HUES6 (cell line): ENCODE data around the gene CELA3B.
"Not testable (repeated sequence)": the region's sequence is repeated elsewhere in the genome, so short reads cannot be mapped to it uniquely, and the experiment has no call there.

Experiments
- H3K27ac ChIP-seq: 2 replicates; pipeline ENCODE4 v1.7.0; 2013; ENCODE audit warnings: low read depth, mild to moderate bottlenecking, low read length, inconsistent platforms
- H3K27me3 ChIP-seq: 2 replicates; pipeline ENCODE4 v1.6.1; 2013; ENCODE audit warnings: low read length; ENCODE audit not compliant: control insufficient read depth, insufficient read depth
- H3K36me3 ChIP-seq: 2 replicates; pipeline ENCODE4 v1.6.1; 2013; ENCODE audit warnings: low read length; ENCODE audit not compliant: control insufficient read depth, insufficient read depth
- H3K4me1 ChIP-seq: 2 replicates; pipeline ENCODE4 v1.6.1; 2013; ENCODE audit warnings: low read length; ENCODE audit not compliant: control insufficient read depth, insufficient read depth
- H3K4me3 ChIP-seq: 2 replicates; pipeline ENCODE4 v1.5.1; 2013; ENCODE audit warnings: low read depth, low read length
- H3K9ac ChIP-seq: one replicate; pipeline ENCODE4 v1.6.1; 2013; ENCODE audit warnings: mild to moderate bottlenecking, low read length
- H3K9me3 ChIP-seq: 2 replicates; pipeline ENCODE4 v1.6.1; 2013; ENCODE audit warnings: low read depth, low read length; ENCODE audit not compliant: control insufficient read depth, insufficient read depth

Gene CELA3B

DNA sequence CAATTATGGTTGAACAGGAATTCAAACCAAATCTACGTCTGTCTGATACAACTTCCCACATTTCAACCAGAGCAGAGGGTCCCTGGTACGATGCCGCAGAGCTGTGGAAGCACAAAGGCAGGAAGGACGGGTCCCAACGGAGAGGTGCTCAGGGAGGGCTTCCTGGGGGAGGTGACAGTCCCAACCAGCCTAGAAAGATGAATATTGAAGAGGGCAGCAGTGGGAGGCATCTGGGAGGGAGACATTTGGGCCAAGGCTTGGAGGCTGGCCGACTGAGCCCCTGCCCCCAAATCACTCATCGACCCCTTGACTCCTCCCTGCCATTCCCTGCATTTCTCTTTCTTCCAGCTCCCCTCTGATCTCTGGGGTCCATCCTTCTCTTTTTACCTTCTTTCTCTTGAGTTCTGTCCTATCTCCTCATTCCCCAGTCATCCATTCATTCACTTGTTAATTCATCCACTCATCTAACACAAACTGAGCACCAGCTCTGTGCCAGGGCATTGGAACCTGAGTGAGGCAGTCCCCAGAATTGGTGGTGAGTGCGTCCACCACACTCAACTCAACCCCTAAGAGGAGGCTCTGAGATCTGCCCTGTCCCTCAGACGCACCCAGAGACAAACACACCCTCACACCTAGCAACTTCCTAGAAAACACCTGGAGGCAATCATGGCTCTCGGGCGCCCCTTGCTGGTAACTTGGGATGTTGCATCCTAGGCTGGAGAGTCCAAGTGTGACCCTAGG lies 13.2 kb upstream of the CELA3B start:
- H3K4me1 ChIP-seq: peaks cover 7% of the 10 kb centered on the region
- no peaks in the 10 kb centered on the region for H3K9me3 ChIP-seq
- H3K27me3 ChIP-seq: no peaks in the 10 kb centered on the region
- H3K27ac ChIP-seq: no peak overlapping the region
- no peak overlapping the region for H3K4me3 ChIP-seq
- H3K9ac ChIP-seq: no peak overlapping the region
- H3K36me3 ChIP-seq: no peaks in the 10 kb centered on the region

DNA sequence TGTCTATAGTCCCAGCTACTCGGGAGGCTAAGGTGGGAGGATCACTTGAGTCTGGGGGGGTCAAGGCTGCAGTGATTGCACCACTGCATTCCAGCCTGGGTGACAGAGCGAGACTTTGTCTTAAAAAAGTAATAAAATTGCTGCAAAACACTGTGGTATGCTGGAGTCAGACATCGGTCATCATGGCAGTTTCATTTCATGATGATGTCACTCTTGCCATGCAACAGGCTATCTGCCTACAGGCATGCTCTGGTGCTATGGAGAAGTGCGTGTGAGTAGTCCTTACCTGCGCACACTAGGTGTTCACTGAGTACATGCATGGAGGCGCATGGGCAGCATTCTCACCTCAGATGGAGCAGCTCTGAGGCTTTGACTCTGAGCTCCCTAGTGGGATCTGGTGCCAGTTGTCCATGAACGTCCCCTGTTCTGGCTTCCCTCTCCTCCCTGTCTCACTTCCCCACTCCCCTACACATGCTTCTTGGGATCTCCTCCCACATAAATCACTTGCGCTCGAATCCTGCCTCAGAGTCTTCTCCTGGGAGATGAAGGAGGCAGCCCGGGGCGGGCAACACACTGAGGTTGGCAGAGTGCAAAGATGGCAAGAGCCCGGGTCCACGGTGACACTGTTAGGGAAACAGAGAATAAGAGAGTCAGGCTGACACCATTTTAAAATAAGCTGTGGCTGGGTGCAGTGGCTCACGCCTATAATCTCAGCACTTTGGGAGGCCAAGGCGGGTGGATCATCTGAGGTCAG lies 10.4 kb upstream of the CELA3B start:
- H3K9ac ChIP-seq: no peak overlapping the region
- H3K27ac ChIP-seq: no peak overlapping the region
- no peaks in the 10 kb centered on the region for H3K9me3 ChIP-seq
- no peaks in the 10 kb centered on the region for H3K27me3 ChIP-seq
- H3K36me3 ChIP-seq: no peaks in the 10 kb centered on the region
- H3K4me1 ChIP-seq: peaks cover 7% of the 10 kb centered on the region
- no peak overlapping the region for H3K4me3 ChIP-seq

DNA sequence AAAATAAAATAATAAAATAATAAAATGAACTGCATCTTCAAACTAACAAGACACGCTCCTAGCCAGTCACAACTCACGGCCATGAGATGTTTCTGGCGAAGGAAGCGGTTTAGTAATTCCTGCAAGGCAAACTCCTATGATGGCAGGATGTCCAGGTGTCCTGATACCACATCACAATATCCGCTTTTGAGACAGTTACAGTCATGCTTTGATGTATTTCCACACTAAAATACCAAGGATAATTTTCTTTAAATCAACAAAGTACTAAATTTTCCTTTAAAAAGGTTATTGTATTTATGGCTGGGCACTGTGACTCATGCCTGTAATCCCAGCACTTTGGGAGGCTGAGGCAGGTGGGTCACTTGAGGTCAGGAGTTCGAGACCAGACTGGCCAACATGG lies 9.6 kb upstream of the CELA3B start:
- H3K4me3 ChIP-seq, H3K27ac ChIP-seq, H3K4me1 ChIP-seq, H3K9me3 ChIP-seq, H3K36me3 ChIP-seq, H3K9ac ChIP-seq, H3K27me3 ChIP-seq: not testable (repeated sequence)

DNA sequence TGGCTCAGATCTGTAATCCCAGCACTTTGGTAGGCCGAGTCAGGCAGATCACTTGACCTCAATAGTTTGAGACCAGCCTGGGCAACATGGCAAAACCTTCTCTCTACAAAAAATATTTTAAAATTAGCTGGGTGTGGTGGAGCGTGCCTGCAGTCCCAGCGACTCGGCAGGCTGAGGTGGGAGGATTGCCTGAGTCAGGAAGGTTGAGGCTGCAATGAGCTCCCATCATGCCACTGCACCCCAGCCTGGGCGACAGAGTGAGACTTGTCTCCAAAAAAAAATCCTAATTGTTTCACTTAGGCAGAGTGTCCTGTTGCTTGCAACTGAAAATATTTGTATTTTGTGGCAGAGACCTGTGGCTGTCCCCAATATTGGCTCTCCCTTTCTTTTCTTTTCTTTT lies 7.8 kb upstream of the CELA3B start:
- H3K9me3 ChIP-seq, H3K27me3 ChIP-seq, H3K9ac ChIP-seq, H3K4me3 ChIP-seq, H3K36me3 ChIP-seq, H3K4me1 ChIP-seq, H3K27ac ChIP-seq: not testable (repeated sequence)

DNA sequence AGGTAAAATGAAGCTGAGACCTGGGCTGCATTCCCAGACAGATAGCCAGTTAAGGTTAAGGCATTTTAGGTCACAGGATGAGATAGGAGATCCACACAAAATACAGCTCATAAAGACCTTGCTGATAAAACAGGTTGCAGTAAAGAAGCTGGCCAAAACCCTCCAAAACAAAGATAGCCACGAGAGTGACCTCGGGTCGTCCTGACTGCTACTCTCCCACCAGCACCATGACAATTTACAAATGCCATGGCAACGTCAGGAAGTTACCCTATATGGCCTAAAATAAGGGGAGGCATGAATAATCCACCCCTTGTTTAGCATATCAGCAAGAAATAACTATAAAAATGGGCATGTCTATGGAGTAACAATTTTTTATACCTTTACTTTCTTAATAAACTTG lies 6.3 kb upstream of the CELA3B start:
- H3K4me1 ChIP-seq, H3K27me3 ChIP-seq, H3K36me3 ChIP-seq: not testable (repeated sequence)

DNA sequence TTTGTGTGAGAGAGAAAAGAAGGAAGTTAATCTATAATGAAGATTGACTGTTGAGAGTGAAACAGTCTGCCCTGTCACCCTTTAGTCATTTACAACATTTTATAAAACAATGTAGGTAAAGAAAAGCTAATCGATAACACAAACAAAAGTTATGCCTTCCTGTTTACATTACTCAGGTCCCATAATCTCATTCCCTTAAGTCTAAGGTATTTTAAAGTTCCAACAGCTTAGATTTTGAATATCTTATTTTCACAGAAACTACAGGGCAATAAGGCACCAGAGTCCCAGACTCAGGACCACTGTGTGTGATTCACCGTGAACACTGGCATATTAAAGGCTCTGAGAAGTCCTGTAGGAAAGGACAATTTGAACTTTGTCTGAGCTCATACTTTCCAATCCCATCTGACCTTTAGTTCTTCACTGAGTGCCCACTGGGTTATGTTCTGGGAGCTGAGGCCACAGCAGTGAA lies 3.8 kb upstream of the CELA3B start:
- not testable (repeated sequence) for H3K9ac ChIP-seq, H3K36me3 ChIP-seq

More for the DNA sequence above, 6.3 kb upstream of the CELA3B start:
- H3K9me3 ChIP-seq, H3K4me3 ChIP-seq, H3K9ac ChIP-seq, H3K27ac ChIP-seq: not testable (repeated sequence)

DNA sequence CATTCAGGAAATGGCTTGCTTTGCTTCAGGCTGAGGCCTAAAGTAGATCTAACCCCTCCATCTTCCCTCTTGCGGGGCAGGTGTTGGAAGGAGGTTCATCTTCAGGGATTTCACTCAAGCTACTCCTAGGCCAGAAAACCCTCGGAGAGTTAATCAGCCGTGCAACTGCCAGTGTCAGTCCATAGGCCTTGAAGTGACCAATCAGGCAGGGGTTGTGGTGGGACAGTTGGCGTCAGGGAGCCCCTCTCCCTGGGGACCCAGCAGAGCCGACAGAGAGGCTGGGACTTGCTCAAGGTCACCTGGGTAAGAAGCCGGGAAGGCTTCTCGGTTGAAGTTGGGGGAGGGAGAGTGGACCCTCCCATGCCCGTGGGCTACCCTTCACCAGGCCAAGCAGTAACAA lies 2.9 kb upstream of the CELA3B start:
- H3K27me3 ChIP-seq, H3K9me3 ChIP-seq, H3K36me3 ChIP-seq, H3K4me3 ChIP-seq, H3K4me1 ChIP-seq, H3K27ac ChIP-seq, H3K9ac ChIP-seq: not testable (repeated sequence)

More for the DNA sequence above, 3.8 kb upstream of the CELA3B start:
- H3K9me3 ChIP-seq, H3K4me3 ChIP-seq, H3K27me3 ChIP-seq, H3K4me1 ChIP-seq, H3K27ac ChIP-seq: not testable (repeated sequence)

DNA sequence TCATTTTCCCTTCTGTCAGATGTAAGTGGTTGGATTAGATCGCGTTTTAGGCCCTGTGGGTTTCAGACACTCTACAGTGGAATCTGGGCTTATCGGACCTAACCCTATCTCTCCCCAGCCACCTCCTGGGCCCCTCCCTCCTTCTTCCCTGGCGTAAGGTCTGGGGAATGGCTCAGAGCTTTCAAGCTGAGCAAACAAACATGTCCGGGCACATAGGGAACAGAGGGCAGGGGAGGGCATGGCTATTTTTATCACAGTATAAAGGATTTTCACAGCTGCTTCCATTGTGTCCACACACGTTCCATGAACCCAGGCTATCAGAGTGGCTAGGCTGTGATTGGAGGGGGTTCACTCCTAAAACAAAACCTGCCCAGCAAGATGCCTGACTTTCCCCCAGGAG lies 2.1 kb upstream of the CELA3B start:
- not testable (repeated sequence) for H3K4me3 ChIP-seq, H3K36me3 ChIP-seq, H3K9ac ChIP-seq, H3K27me3 ChIP-seq, H3K9me3 ChIP-seq, H3K4me1 ChIP-seq, H3K27ac ChIP-seq

DNA sequence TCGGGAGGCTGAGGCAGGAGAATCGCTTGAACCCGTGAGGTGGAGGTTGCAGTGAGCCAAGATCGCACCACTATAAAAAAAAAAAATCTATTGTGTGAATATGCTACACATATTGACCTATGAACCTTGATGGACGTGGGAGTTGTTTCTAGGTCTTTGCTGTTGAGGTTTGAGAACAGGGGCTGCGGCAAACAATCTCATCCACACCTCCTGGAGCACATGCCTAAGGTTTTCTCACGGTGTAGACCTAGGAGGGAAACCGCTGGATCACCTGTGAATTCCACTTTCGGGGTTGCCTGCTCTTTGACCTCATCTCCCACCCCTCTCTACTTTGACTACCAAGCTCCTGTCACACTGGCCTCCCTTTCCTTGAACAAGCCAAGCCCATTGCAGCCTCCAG lies 1.5 kb upstream of the CELA3B start:
- H3K9me3 ChIP-seq, H3K27me3 ChIP-seq, H3K9ac ChIP-seq, H3K4me1 ChIP-seq, H3K4me3 ChIP-seq, H3K27ac ChIP-seq, H3K36me3 ChIP-seq: not testable (repeated sequence)

DNA sequence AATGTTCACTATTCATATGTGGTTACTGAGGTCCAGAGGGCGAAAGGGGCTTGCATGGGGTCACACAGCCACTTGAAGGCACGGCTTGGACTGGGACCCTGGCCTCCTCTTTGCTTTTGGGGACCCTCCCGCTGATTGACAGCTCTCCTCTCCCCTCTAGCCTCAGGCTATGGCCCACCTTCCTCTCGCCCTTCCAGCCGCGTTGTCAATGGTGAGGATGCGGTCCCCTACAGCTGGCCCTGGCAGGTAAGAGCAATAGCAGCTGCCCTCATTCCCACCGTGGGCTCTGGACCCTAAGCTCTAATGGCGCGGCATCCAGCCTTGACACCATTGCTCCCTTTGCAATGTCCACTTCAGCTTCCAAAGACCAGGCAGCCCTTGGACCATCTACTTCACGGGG lies 1.4 kb downstream of the CELA3B start:
- H3K9me3 ChIP-seq, H3K36me3 ChIP-seq, H3K4me1 ChIP-seq, H3K27ac ChIP-seq, H3K4me3 ChIP-seq, H3K27me3 ChIP-seq, H3K9ac ChIP-seq: not testable (repeated sequence)

DNA sequence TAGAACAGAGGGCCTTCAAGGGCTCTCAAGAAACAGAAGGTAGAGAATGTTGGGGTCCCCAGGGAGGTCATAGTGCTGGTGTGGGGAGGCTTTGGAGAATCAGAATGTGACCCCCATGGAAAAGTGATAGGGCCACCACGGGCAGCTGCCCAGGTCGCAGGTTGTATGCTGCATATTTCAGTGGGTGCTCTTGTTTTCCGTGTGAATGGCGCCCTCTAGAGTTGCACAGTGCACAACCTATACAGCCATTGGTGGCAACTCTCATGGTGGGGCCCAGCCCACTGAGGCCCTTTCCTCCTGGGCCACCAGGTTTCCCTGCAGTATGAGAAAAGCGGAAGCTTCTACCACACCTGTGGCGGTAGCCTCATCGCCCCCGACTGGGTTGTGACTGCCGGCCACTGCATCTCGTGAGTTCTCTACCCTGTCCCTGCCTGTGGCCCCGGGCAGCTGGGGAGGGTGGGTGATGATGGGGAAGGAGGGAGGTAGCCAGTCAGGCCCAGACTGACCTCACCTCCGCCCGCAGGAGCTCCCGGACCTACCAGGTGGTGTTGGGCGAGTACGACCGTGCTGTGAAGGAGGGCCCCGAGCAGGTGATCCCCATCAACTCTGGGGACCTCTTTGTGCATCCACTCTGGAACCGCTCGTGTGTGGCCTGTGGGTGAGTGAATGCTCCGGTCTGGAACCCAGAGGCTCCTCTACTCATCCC lies 3.8 kb downstream of the CELA3B start:
- H3K27ac ChIP-seq, H3K9ac ChIP-seq, H3K4me3 ChIP-seq: not testable (repeated sequence)

More for the DNA sequence above, 3.8 kb downstream of the CELA3B start:
- not testable (repeated sequence) for H3K27me3 ChIP-seq, H3K36me3 ChIP-seq, H3K9me3 ChIP-seq, H3K4me1 ChIP-seq
